ENCODE results near the gene OTOP3.
A peak's percentile ranks its signal among the peaks of the same experiment; 100 is the strongest.
"Not testable (repeated sequence)": the region's sequence is repeated elsewhere in the genome, so short reads cannot be mapped to it uniquely, and the experiment has no call there.

The OTOP3 gene

GRCh38 chr17:74981979-74982662 lies 46.4 kb downstream of the OTOP3 start:
- Histone ChIP-seq H3K9ac (ENCODE audit: low read length) (peak overlapping the region; percentile 76), H3K4me3 (ENCODE audit: low read length) (peak overlapping the region; percentile 92), H3K9me3 (ENCODE audit: control insufficient read depth, low read depth, low read length) (no peaks in the 10 kb centered on the region), H3K27me3 (ENCODE audit: control insufficient read depth, insufficient read depth, low read length) (no peaks in the 10 kb centered on the region), H3K27ac (ENCODE audit: low read length) (no peak overlapping the region), H3K36me3 (ENCODE audit: control insufficient read depth, low read depth, low read length) (no peaks in the 10 kb centered on the region), H3K4me1 (ENCODE audit: control insufficient read depth, low read depth, low read length) (peaks cover 9% of the 10 kb centered on the region)

- peak overlapping the region; percentile 92 for H3K4me3 ChIP-seq (ENCODE audit: low read length)
- not testable (repeated sequence) for H3K27ac ChIP-seq (ENCODE audit: low read length); H3K9me3 ChIP-seq (ENCODE audit: control insufficient read depth, low read depth, low read length); H3K27me3 ChIP-seq (ENCODE audit: control insufficient read depth, insufficient read depth, low read length); H3K4me1 ChIP-seq (ENCODE audit: control insufficient read depth, low read depth, low read length); H3K36me3 ChIP-seq (ENCODE audit: control insufficient read depth, low read depth, low read length)
- H3K9ac ChIP-seq (ENCODE audit: low read length) = peak overlapping the region; percentile 76
These were observed 47.1 kb downstream of the OTOP3 start for GRCh38 chr17:74982663-74983313.

GRCh38 chr17:74986206-74986576 lies 50.5 kb downstream of the OTOP3 start:
- H3K27ac ChIP-seq (ENCODE audit: low read length) = no peak overlapping the region
- H3K4me3 ChIP-seq (ENCODE audit: low read length) = no peak overlapping the region
- H3K36me3 ChIP-seq (ENCODE audit: control insufficient read depth, low read depth, low read length) = no peaks in the 10 kb centered on the region
- no peaks in the 10 kb centered on the region for H3K27me3 ChIP-seq (ENCODE audit: control insufficient read depth, insufficient read depth, low read length)
- no peaks in the 10 kb centered on the region for H3K9me3 ChIP-seq (ENCODE audit: control insufficient read depth, low read depth, low read length)
- peaks cover 16% of the 10 kb centered on the region for H3K4me1 ChIP-seq (ENCODE audit: control insufficient read depth, low read depth, low read length)
- H3K9ac ChIP-seq (ENCODE audit: low read length) = no peak overlapping the region

GRCh38 chr17:74987418-74987908 lies 51.8 kb downstream of the OTOP3 start, which contains the start of gene CDR2L:
Gene CDR2L, plus strand, starts transcription at chr17:74987632. Its CDS starts 412 bp downstream, at chr17:74988044.
- H3K36me3 ChIP-seq (ENCODE audit: control insufficient read depth, low read depth, low read length) = no peaks in the 10 kb centered on the region
- H3K4me1 ChIP-seq (ENCODE audit: control insufficient read depth, low read depth, low read length) = peaks cover 10% of the 10 kb centered on the region
- H3K4me3 ChIP-seq (ENCODE audit: low read length) = peak within 1 kb of the TSS; percentile 88
- H3K27me3 ChIP-seq (ENCODE audit: control insufficient read depth, insufficient read depth, low read length) = no peaks in the 10 kb centered on the region
- H3K9ac ChIP-seq (ENCODE audit: low read length) = peak within 1 kb of the TSS; percentile 70
- no peak within 1 kb of the TSS for H3K27ac ChIP-seq (ENCODE audit: low read length)
- H3K9me3 ChIP-seq (ENCODE audit: control insufficient read depth, low read depth, low read length) = no peaks in the 10 kb centered on the region

GRCh38 chr17:74987909-74988711 lies 52.4 kb downstream of the OTOP3 start:
- Histone ChIP-seq H3K4me1 (ENCODE audit: control insufficient read depth, low read depth, low read length) (peaks cover 10% of the 10 kb centered on the region), H3K27me3 (ENCODE audit: control insufficient read depth, insufficient read depth, low read length) (no peaks in the 10 kb centered on the region), H3K36me3 (ENCODE audit: control insufficient read depth, low read depth, low read length) (no peaks in the 10 kb centered on the region), H3K27ac (ENCODE audit: low read length) (no peak overlapping the region), H3K9me3 (ENCODE audit: control insufficient read depth, low read depth, low read length) (no peaks in the 10 kb centered on the region), H3K4me3 (ENCODE audit: low read length) (peak overlapping the region; percentile 88), H3K9ac (ENCODE audit: low read length) (peak overlapping the region; percentile 70)

- Histone ChIP-seq H3K36me3 (ENCODE audit: control insufficient read depth, low read depth, low read length) (no peaks in the 10 kb centered on the region), H3K9me3 (ENCODE audit: control insufficient read depth, low read depth, low read length) (no peaks in the 10 kb centered on the region), H3K4me1 (ENCODE audit: control insufficient read depth, low read depth, low read length) (peaks cover 10% of the 10 kb centered on the region), H3K4me3 (ENCODE audit: low read length) (no peak overlapping the region), H3K27ac (ENCODE audit: low read length) (no peak overlapping the region), H3K9ac (ENCODE audit: low read length) (no peak overlapping the region), H3K27me3 (ENCODE audit: control insufficient read depth, insufficient read depth, low read length) (no peaks in the 10 kb centered on the region)
These were observed 54.9 kb downstream of the OTOP3 start for GRCh38 chr17:74990581-74991105.

GRCh38 chr17:74992223-74992622 lies 56.5 kb downstream of the OTOP3 start:
- H3K4me3 ChIP-seq (ENCODE audit: low read length) = no peak overlapping the region
- H3K36me3 ChIP-seq (ENCODE audit: control insufficient read depth, low read depth, low read length) = no peaks in the 10 kb centered on the region
- peaks cover 7% of the 10 kb centered on the region for H3K4me1 ChIP-seq (ENCODE audit: control insufficient read depth, low read depth, low read length)
- no peaks in the 10 kb centered on the region for H3K27me3 ChIP-seq (ENCODE audit: control insufficient read depth, insufficient read depth, low read length)
- H3K9me3 ChIP-seq (ENCODE audit: control insufficient read depth, low read depth, low read length) = no peaks in the 10 kb centered on the region
- H3K27ac ChIP-seq (ENCODE audit: low read length) = no peak overlapping the region
- no peak overlapping the region for H3K9ac ChIP-seq (ENCODE audit: low read length)

GRCh38 chr17:74994440-74994839 lies 58.7 kb downstream of the OTOP3 start:
- Histone ChIP-seq H3K9ac (ENCODE audit: low read length) (no peak overlapping the region), H3K4me3 (ENCODE audit: low read length) (no peak overlapping the region), H3K27me3 (ENCODE audit: control insufficient read depth, insufficient read depth, low read length) (no peaks in the 10 kb centered on the region), H3K4me1 (ENCODE audit: control insufficient read depth, low read depth, low read length) (no peaks in the 10 kb centered on the region), H3K9me3 (ENCODE audit: control insufficient read depth, low read depth, low read length) (no peaks in the 10 kb centered on the region), H3K27ac (ENCODE audit: low read length) (no peak overlapping the region), H3K36me3 (ENCODE audit: control insufficient read depth, low read depth, low read length) (peaks cover 2% of the 10 kb centered on the region)

GRCh38 chr17:74995847-74996246 lies 60.1 kb downstream of the OTOP3 start:
- no peak overlapping the region for H3K4me3 ChIP-seq (ENCODE audit: low read length)
- H3K36me3 ChIP-seq (ENCODE audit: control insufficient read depth, low read depth, low read length) = peaks cover 5% of the 10 kb centered on the region
- H3K27ac ChIP-seq (ENCODE audit: low read length) = no peak overlapping the region
- no peaks in the 10 kb centered on the region for H3K27me3 ChIP-seq (ENCODE audit: control insufficient read depth, insufficient read depth, low read length)
- no peaks in the 10 kb centered on the region for H3K4me1 ChIP-seq (ENCODE audit: control insufficient read depth, low read depth, low read length)
- H3K9ac ChIP-seq (ENCODE audit: low read length) = no peak overlapping the region
- no peaks in the 10 kb centered on the region for H3K9me3 ChIP-seq (ENCODE audit: control insufficient read depth, low read depth, low read length)

- peaks cover 25% of the 10 kb centered on the region for H3K36me3 ChIP-seq (ENCODE audit: control insufficient read depth, low read depth, low read length)
- no peak overlapping the region for H3K9ac ChIP-seq (ENCODE audit: low read length)
- no peaks in the 10 kb centered on the region for H3K4me1 ChIP-seq (ENCODE audit: control insufficient read depth, low read depth, low read length)
- H3K27ac ChIP-seq (ENCODE audit: low read length) = no peak overlapping the region
- no peaks in the 10 kb centered on the region for H3K9me3 ChIP-seq (ENCODE audit: control insufficient read depth, low read depth, low read length)
- H3K4me3 ChIP-seq (ENCODE audit: low read length) = no peak overlapping the region
- H3K27me3 ChIP-seq (ENCODE audit: control insufficient read depth, insufficient read depth, low read length) = no peaks in the 10 kb centered on the region
These were observed 63.1 kb downstream of the OTOP3 start for GRCh38 chr17:74998783-74999182.

- Histone ChIP-seq H3K9ac (ENCODE audit: low read length) (no peak overlapping the region), H3K36me3 (ENCODE audit: control insufficient read depth, low read depth, low read length) (peaks cover 25% of the 10 kb centered on the region), H3K27me3 (ENCODE audit: control insufficient read depth, insufficient read depth, low read length) (no peaks in the 10 kb centered on the region), H3K27ac (ENCODE audit: low read length) (no peak overlapping the region), H3K4me3 (ENCODE audit: low read length) (no peak overlapping the region), H3K9me3 (ENCODE audit: control insufficient read depth, low read depth, low read length) (no peaks in the 10 kb centered on the region), H3K4me1 (ENCODE audit: control insufficient read depth, low read depth, low read length) (no peaks in the 10 kb centered on the region)
These were observed 63.8 kb downstream of the OTOP3 start for GRCh38 chr17:74999523-74999922.

Measured in iPS-18a (cell line).